Naive B cell (primary cell): Measurements from ENCODE around the gene MLC1. TPM values are rescaled to one million over a fixed set of nuclear protein-coding genes. Genes with fewer than 3 reads are reported as not detected.

Experiments used
- ATAC-seq, 2 donors: fragments of 150-1000 bp; cut with Tn5 transposase; 2 replicates each; pipeline ENCODE4 v1.10.0; 2021; ENCODE audit warnings: low read depth in 2 of 2, mild to moderate bottlenecking in 2 of 2, moderate library complexity in 2 of 2
- DNase-seq: peaks from one replicate; pipeline ENCODE4 v3.0.0; 2022
- H3K27ac Mint-ChIP-seq, 6 donors: one replicate each; pipeline ENCODE4 v1.8.0; 2020 to 2022; ENCODE audit warnings: mild to moderate bottlenecking in 6 of 6, mixed read lengths in 6 of 6, moderate library complexity in 5 of 6, inconsistent platforms in 2 of 6
- H3K27me3 Mint-ChIP-seq, 3 donors: one replicate each; pipeline ENCODE4 v1.8.0; 2021 to 2022; ENCODE audit warnings: mixed read lengths in 3 of 3, mild to moderate bottlenecking in 1 of 3
- H3K36me3 Mint-ChIP-seq, 2 donors: one replicate each; pipeline ENCODE4 v1.8.0; 2020 to 2022; ENCODE audit warnings: mixed read lengths in 2 of 2, inconsistent platforms in 1 of 2, mild to moderate bottlenecking in 1 of 2
- H3K4me1 Mint-ChIP-seq, 3 donors: one replicate each; pipeline ENCODE4 v1.8.0; 2020 to 2022; ENCODE audit warnings: mixed read lengths in 3 of 3, inconsistent platforms in 1 of 3, mild to moderate bottlenecking in 1 of 3, moderate library complexity in 1 of 3
- H3K4me3 Mint-ChIP-seq, 8 donors: one replicate each; pipeline ENCODE4 v1.8.0; 2020 to 2022; ENCODE audit warnings: mild to moderate bottlenecking in 8 of 8, mixed read lengths in 8 of 8, moderate library complexity in 8 of 8, inconsistent platforms in 2 of 8
- H3K9me3 Mint-ChIP-seq, 7 donors: one replicate each; pipeline ENCODE4 v1.8.0; 2020 to 2022; ENCODE audit warnings: mixed read lengths in 7 of 7, mild to moderate bottlenecking in 5 of 7, inconsistent platforms in 2 of 7, moderate library complexity in 1 of 7
- polyA plus RNA-seq, 6 donors: library from polyadenylated mRNA; unstranded; fragments of 300-500 nt; fragmentation: Illumina TruSeq; gene quantifications; one replicate each; pipeline ENCODE4 v1.2.3, GENCODE V29; 2021; ENCODE audit warnings: low read depth in 6 of 6

MLC1 gene
- polyA plus RNA-seq, 6 donors from 2014 or later = 0.09 to 0.44 (median 0.15) TPM; not detected in 3

- DNase-seq (no peak), ATAC-seq (peak; percentile 12 to 40)
- Mint-ChIP-seq H3K9me3 (peaks cover 3 to 9% (median 6%) of the 10 kb centered on the region in 7 donors), H3K4me1 (peaks cover 3 to 12% (median 9%) of the 10 kb centered on the region in 3 donors), H3K36me3 (no peaks in the 10 kb centered on the region), H3K27me3 (peaks cover 16 to 82% (median 53%) of the 10 kb centered on the region in 3 donors), H3K27ac (no peak within 1 kb of the TSS), H3K4me3 (peak within 1 kb of the TSS in 4 of 8 donors; percentile 5 to 72 (median 40))
These were observed 26.9 kb downstream of the MLC1 start, which contains the start of gene TTLL8 for GRCh38 chr22:50058061-50058905. Gene TTLL8, minus strand, starts transcription at chr22:50058298.

- Mint-ChIP-seq H3K27ac (no peak overlapping the region), H3K36me3 (no peaks in the 10 kb centered on the region), H3K4me1 (peaks cover 3 to 12% (median 9%) of the 10 kb centered on the region in 3 donors), H3K9me3 (peaks cover 3 to 16% (median 7%) of the 10 kb centered on the region in 7 donors), H3K27me3 (peaks cover 16 to 76% (median 53%) of the 10 kb centered on the region in 3 donors), H3K4me3 (peak overlapping the region in 3 of 8 donors; percentile 36 to 72 (median 43))
- ATAC-seq (no peak), DNase-seq (no peak)
These were observed 27.8 kb downstream of the MLC1 start for GRCh38 chr22:50057278-50058060.

GRCh38 chr22:50056214-50056972 is 28.8 kb downstream of the MLC1 start:
- H3K27ac Mint-ChIP-seq = no peak overlapping the region

GRCh38 chr22:50053861-50054260 is 31.4 kb downstream of the MLC1 start:
- peaks cover 24 to 67% (median 47%) of the 10 kb centered on the region in 3 donors for H3K27me3 Mint-ChIP-seq

More at GRCh38 chr22:50056214-50056972, 28.8 kb downstream of the MLC1 start:
- no peaks in the 10 kb centered on the region for H3K36me3 Mint-ChIP-seq
- H3K9me3 Mint-ChIP-seq = peaks cover 3 to 20% (median 8%) of the 10 kb centered on the region in 7 donors
- ATAC-seq (no peak), DNase-seq (no peak)
- peak overlapping the region in 1 of 8 donors; percentile 59 for H3K4me3 Mint-ChIP-seq
- peaks cover 22 to 79% (median 54%) of the 10 kb centered on the region in 3 donors for H3K27me3 Mint-ChIP-seq
- H3K4me1 Mint-ChIP-seq = peaks cover 3 to 12% (median 9%) of the 10 kb centered on the region in 3 donors

GRCh38 chr22:50051930-50052329 is 33.3 kb downstream of the MLC1 start:
- H3K4me3 Mint-ChIP-seq = no peak overlapping the region
- no peaks in the 10 kb centered on the region for H3K36me3 Mint-ChIP-seq
- ATAC-seq = no peak
- no peak for DNase-seq
- H3K27me3 Mint-ChIP-seq = peaks cover 23 to 56% (median 36%) of the 10 kb centered on the region in 3 donors
- H3K4me1 Mint-ChIP-seq = peaks cover 0 to 8% (median 7%) of the 10 kb centered on the region in 3 donors
- H3K27ac Mint-ChIP-seq = no peak overlapping the region
- H3K9me3 Mint-ChIP-seq = peaks cover 3 to 20% (median 8%) of the 10 kb centered on the region in 7 donors

More at GRCh38 chr22:50053861-50054260, 31.4 kb downstream of the MLC1 start:
- ATAC-seq = peak in 1 of 2 donors; percentile 16
- no peak for DNase-seq
- Mint-ChIP-seq H3K4me3 (no peak overlapping the region), H3K27ac (peak overlapping the region in 1 of 6 donors; percentile 11), H3K4me1 (peaks cover 3 to 12% (median 8%) of the 10 kb centered on the region in 3 donors), H3K9me3 (peaks cover 3 to 20% (median 8%) of the 10 kb centered on the region in 7 donors), H3K36me3 (no peaks in the 10 kb centered on the region)

GRCh38 chr22:50049299-50050195 is 35.7 kb downstream of the MLC1 start:
- Mint-ChIP-seq H3K9me3 (peaks cover 3 to 20% (median 8%) of the 10 kb centered on the region in 7 donors), H3K4me1 (peaks cover 0 to 11% (median 7%) of the 10 kb centered on the region in 3 donors), H3K27me3 (peaks cover 21 to 44% (median 23%) of the 10 kb centered on the region in 3 donors), H3K27ac (no peak overlapping the region), H3K36me3 (no peaks in the 10 kb centered on the region), H3K4me3 (no peak overlapping the region)
- ATAC-seq (no peak), DNase-seq (no peak)

- no peak for ATAC-seq
- no peak overlapping the region for H3K4me3 Mint-ChIP-seq
- H3K36me3 Mint-ChIP-seq = no peaks in the 10 kb centered on the region
- peaks cover under 1 to 17% (median 6%) of the 10 kb centered on the region in 7 donors for H3K9me3 Mint-ChIP-seq
- DNase-seq = no peak
- peaks cover 0 to 7% (median 6%) of the 10 kb centered on the region in 3 donors for H3K4me1 Mint-ChIP-seq
- no peak overlapping the region for H3K27ac Mint-ChIP-seq
- H3K27me3 Mint-ChIP-seq = peaks cover 19 to 42% (median 20%) of the 10 kb centered on the region in 3 donors
These were observed 36.4 kb downstream of the MLC1 start for GRCh38 chr22:50048836-50049235.

GRCh38 chr22:50048061-50048765 is 37.0 kb downstream of the MLC1 start:
- H3K36me3 Mint-ChIP-seq = no peaks in the 10 kb centered on the region
- H3K27ac Mint-ChIP-seq = no peak overlapping the region
- ATAC-seq (no peak), DNase-seq (no peak)
- H3K4me3 Mint-ChIP-seq = no peak overlapping the region
- peaks cover 0 to 4% (median 2%) of the 10 kb centered on the region in 3 donors for H3K4me1 Mint-ChIP-seq
- peaks cover 0 to 11% (median 1%) of the 10 kb centered on the region in 7 donors for H3K9me3 Mint-ChIP-seq
- H3K27me3 Mint-ChIP-seq = peaks cover 22 to 44% (median 22%) of the 10 kb centered on the region in 3 donors

- H3K4me3 Mint-ChIP-seq = no peak overlapping the region
- H3K27ac Mint-ChIP-seq = no peak overlapping the region
- H3K27me3 Mint-ChIP-seq = peaks cover 29 to 52% (median 29%) of the 10 kb centered on the region in 3 donors
- no peak for DNase-seq
- H3K4me1 Mint-ChIP-seq = peaks cover 0 to 4% (median 2%) of the 10 kb centered on the region in 3 donors
- no peak for ATAC-seq
- no peaks in the 10 kb centered on the region for H3K36me3 Mint-ChIP-seq
- peaks cover 0 to 6% (median 0%) of the 10 kb centered on the region in 7 donors for H3K9me3 Mint-ChIP-seq
These were observed 37.9 kb downstream of the MLC1 start for GRCh38 chr22:50047346-50047745.

- H3K27me3 Mint-ChIP-seq = peaks cover 27 to 47% (median 29%) of the 10 kb centered on the region in 3 donors
- H3K4me3 Mint-ChIP-seq = no peak overlapping the region
- no peak for ATAC-seq
These were observed 38.6 kb downstream of the MLC1 start for GRCh38 chr22:50046481-50047245.

GRCh38 chr22:50046019-50046415 is 39.2 kb downstream of the MLC1 start:
- Mint-ChIP-seq H3K9me3 (peaks cover 0 to 2% (median 0%) of the 10 kb centered on the region in 7 donors), H3K36me3 (no peaks in the 10 kb centered on the region), H3K27me3 (peaks cover 21 to 43% (median 25%) of the 10 kb centered on the region in 3 donors), H3K4me1 (peaks cover 0 to 4% (median 2%) of the 10 kb centered on the region in 3 donors), H3K27ac (no peak overlapping the region), H3K4me3 (no peak overlapping the region)
- no peak for ATAC-seq
- no peak for DNase-seq

More at GRCh38 chr22:50046481-50047245, 38.6 kb downstream of the MLC1 start:
- DNase-seq = no peak
- no peaks in the 10 kb centered on the region for H3K36me3 Mint-ChIP-seq
- H3K4me1 Mint-ChIP-seq = peaks cover 0 to 4% (median 2%) of the 10 kb centered on the region in 3 donors
- H3K9me3 Mint-ChIP-seq = peaks cover 0 to 2% (median 0%) of the 10 kb centered on the region in 7 donors
- H3K27ac Mint-ChIP-seq = no peak overlapping the region
